ENCODE data around the gene CLEC2L. TPM values are rescaled to one million over a fixed set of nuclear protein-coding genes. Genes with fewer than 3 reads are reported as not detected.

The CLEC2L gene
- total RNA-seq, 1 experiment from 2014 or later, result not detected

DNA sequence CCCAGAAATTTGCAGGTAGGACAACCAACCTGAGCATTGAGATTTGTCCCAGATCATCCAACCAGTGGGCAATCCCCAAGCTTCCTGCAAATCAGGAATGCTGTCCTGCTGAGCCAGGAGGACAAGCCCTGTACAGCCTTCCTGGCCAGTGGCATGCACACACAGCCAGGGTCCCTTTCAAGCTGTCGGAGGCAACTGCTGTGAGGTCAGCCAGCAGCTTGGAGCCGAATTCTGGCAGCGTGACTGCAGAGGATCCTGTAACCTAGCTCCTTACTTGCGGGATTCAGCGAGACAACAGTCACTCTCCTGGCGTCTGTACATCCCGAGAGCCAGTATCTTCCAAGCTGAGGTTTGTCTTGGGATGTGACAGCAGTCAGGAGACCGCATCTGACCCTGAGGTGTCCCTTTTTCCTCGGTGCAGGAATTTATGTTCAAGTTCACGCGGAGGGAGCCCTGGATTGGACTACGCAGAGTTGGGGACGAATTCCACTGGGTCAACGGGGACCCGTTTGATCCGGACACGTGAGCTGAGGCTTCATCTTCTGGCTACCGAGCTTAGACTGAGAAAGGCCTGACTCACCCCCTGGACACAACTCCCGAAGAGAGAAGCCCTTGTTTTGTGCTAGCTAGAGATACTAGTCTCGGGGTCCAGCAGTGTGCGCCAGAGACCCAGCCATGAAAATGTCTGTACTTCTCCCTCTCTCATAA is 18.3 kb downstream of the CLEC2L start:
- Histone ChIP-seq H3K4me3 (replicated peaks in 1 of 2; ENCODE audit: low read depth in 1 of 2, low read length in 2 of 2) (no peak overlapping the region), H3K36me3 (ENCODE audit: control insufficient read depth in 1 of 2, insufficient read depth in 2 of 2, low read length in 2 of 2) (no peaks in the 10 kb centered on the region), H2AFZ (ENCODE audit: low read depth, low read length, poor library complexity, severe bottlenecking) (no peak overlapping the region), H3K9me2 (ENCODE audit: insufficient read depth) (no peaks in the 10 kb centered on the region), H4K20me1 (ENCODE audit: insufficient read depth) (no peaks in the 10 kb centered on the region), H3K4me2 (ENCODE audit: low read length) (no peak overlapping the region), H3K79me2 (ENCODE audit: insufficient read depth, low read length) (no peaks in the 10 kb centered on the region), H3K4me1 (ENCODE audit: control insufficient read depth in 1 of 2, insufficient read depth in 2 of 2, low read length in 2 of 2) (no peaks in the 10 kb centered on the region), H3K9ac (ENCODE audit: low read length) (no peak overlapping the region), H3K27ac (ENCODE audit: low read depth, low read length) (no peak overlapping the region), H3K27me3 (ENCODE audit: insufficient read depth, low read length) (no peaks in the 10 kb centered on the region), H3K9me3 (ENCODE audit: control insufficient read depth in 1 of 2, insufficient read depth in 1 of 2, low read depth in 1 of 2, low read length in 2 of 2) (no peaks in the 10 kb centered on the region)
- DNase-seq (ENCODE audit: low read depth, low spot score) (no peak), ATAC-seq (no peak)
- intact Hi-C loops (cut with micrococcal nuclease), result no loop called here
- ChIA-PET RAD21 (ENCODE audit: low non-redundant PET in 1 of 2, low total read pairs in 2 of 2, uncharacterized antibody in 2 of 2, unreplicated experiment in 2 of 2) (no interaction called here), CTCF (interaction anchor here (1.0 kb wide), 1 partner anchor 107 kb away, joined by 3 read pairs; no protein-coding TSS in a partner anchor), POLR2A (no interaction called here)
- no TSS peak for BruUV-seq (replicated peaks)
- TF ChIP-seq, protein P1, sequence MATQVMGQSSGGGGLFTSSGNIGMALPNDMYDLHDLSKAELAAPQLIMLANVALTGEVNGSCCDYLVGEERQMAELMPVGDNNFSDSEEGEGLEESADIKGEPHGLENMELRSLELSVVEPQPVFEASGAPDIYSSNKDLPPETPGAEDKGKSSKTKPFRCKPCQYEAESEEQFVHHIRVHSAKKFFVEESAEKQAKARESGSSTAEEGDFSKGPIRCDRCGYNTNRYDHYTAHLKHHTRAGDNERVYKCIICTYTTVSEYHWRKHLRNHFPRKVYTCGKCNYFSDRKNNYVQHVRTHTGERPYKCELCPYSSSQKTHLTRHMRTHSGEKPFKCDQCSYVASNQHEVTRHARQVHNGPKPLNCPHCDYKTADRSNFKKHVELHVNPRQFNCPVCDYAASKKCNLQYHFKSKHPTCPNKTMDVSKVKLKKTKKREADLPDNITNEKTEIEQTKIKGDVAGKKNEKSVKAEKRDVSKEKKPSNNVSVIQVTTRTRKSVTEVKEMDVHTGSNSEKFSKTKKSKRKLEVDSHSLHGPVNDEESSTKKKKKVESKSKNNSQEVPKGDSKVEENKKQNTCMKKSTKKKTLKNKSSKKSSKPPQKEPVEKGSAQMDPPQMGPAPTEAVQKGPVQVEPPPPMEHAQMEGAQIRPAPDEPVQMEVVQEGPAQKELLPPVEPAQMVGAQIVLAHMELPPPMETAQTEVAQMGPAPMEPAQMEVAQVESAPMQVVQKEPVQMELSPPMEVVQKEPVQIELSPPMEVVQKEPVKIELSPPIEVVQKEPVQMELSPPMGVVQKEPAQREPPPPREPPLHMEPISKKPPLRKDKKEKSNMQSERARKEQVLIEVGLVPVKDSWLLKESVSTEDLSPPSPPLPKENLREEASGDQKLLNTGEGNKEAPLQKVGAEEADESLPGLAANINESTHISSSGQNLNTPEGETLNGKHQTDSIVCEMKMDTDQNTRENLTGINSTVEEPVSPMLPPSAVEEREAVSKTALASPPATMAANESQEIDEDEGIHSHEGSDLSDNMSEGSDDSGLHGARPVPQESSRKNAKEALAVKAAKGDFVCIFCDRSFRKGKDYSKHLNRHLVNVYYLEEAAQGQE (IDR thresholded peaks at IDR 0.05; ENCODE audit: low read depth), result no peak
- TF ChIP-seq, protein P2, sequence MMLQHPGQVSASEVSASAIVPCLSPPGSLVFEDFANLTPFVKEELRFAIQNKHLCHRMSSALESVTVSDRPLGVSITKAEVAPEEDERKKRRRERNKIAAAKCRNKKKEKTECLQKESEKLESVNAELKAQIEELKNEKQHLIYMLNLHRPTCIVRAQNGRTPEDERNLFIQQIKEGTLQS (IDR thresholded peaks at IDR 0.05), result no peak
- TF ChIP-seq SIN3A (IDR thresholded peaks at IDR 0.05; ENCODE audit: low read depth) (no peak), EZH2 (IDR thresholded peaks at IDR 0.05) (no peak), SP1 (IDR thresholded peaks at IDR 0.05; ENCODE audit: low read depth) (no peak), POLR2AphosphoS5 (IDR thresholded peaks at IDR 0.05; ENCODE audit: low read depth, low read length) (no peak), JUND (IDR thresholded peaks at IDR 0.05) (no peak), TCF7L2 (IDR thresholded peaks at IDR 0.05; ENCODE audit: borderline replicate concordance, extremely low read depth, insufficient read depth, insufficient read length) (no peak), ELF1 (IDR thresholded peaks at IDR 0.05; ENCODE audit: borderline replicate concordance, low read depth) (no peak), CBX3 (IDR thresholded peaks at IDR 0.05; ENCODE audit: low read depth) (no peak), ZNF274 (IDR thresholded peaks at IDR 0.05; ENCODE audit: low read depth, low read length) (no peak), CEBPB (IDR thresholded peaks at IDR 0.05; ENCODE audit: low read depth) (no peak), EZH2phosphoT487 (IDR thresholded peaks at IDR 0.05; ENCODE audit: borderline replicate concordance) (no peak), YY1 (IDR thresholded peaks at IDR 0.05; ENCODE audit: extremely low read depth, insufficient replicate concordance, low read depth, low read length) (no peak), POLR2A (IDR thresholded peaks at IDR 0.05; ENCODE audit: borderline replicate concordance, extremely low read depth, insufficient read depth, insufficient read length) (no peak), FOSL1 (IDR thresholded peaks at IDR 0.05; ENCODE audit: low read depth) (no peak), SRF (IDR thresholded peaks at IDR 0.05; ENCODE audit: low read depth) (no peak), RAD21 (IDR thresholded peaks at IDR 0.05; ENCODE audit: low read depth) (no peak)
- TF ChIP-seq, protein P3, sequence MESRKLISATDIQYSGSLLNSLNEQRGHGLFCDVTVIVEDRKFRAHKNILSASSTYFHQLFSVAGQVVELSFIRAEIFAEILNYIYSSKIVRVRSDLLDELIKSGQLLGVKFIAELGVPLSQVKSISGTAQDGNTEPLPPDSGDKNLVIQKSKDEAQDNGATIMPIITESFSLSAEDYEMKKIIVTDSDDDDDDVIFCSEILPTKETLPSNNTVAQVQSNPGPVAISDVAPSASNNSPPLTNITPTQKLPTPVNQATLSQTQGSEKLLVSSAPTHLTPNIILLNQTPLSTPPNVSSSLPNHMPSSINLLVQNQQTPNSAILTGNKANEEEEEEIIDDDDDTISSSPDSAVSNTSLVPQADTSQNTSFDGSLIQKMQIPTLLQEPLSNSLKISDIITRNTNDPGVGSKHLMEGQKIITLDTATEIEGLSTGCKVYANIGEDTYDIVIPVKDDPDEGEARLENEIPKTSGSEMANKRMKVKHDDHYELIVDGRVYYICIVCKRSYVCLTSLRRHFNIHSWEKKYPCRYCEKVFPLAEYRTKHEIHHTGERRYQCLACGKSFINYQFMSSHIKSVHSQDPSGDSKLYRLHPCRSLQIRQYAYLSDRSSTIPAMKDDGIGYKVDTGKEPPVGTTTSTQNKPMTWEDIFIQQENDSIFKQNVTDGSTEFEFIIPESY (IDR thresholded peaks at IDR 0.05; ENCODE audit: extremely low read depth, insufficient replicate concordance, low read length), result no peak

Measured in HCT116 (cell line).